Mesothelial cell of epicardium (in vitro differentiated cells): ENCODE results near the gene OR5J2. TPM values are rescaled to one million over a fixed set of nuclear protein-coding genes. Genes with fewer than 3 reads are reported as not detected.
"Not testable (repeated sequence)": the region's sequence is repeated elsewhere in the genome, so short reads cannot be mapped to it uniquely, and the experiment has no call there.

Experiments
- DNase-seq, 2 experiments: peaks; one replicate each; pipeline ENCODE4 v3.0.0; 2021; ENCODE audit warnings: low spot score in 2 of 2; ENCODE audit not compliant: unreplicated experiment in 2 of 2
- H3K27ac Mint-ChIP-seq: 2 replicates; pipeline ENCODE4 v1.8.0; 2021; ENCODE audit warnings: mixed read lengths
- H3K27me3 Mint-ChIP-seq: 2 replicates; pipeline ENCODE4 v1.8.0; 2021; ENCODE audit warnings: low read depth, mixed read lengths
- H3K36me3 Mint-ChIP-seq: 2 replicates; pipeline ENCODE4 v1.8.0; 2021; ENCODE audit warnings: mixed read lengths
- H3K4me1 Mint-ChIP-seq: 2 replicates; pipeline ENCODE4 v1.8.0; 2021; ENCODE audit warnings: mixed read lengths
- H3K4me3 Mint-ChIP-seq: 2 replicates; pipeline ENCODE4 v1.8.0; 2021; ENCODE audit warnings: mild to moderate bottlenecking, moderate library complexity, mixed read lengths
- H3K9me3 Mint-ChIP-seq: 2 replicates; pipeline ENCODE4 v1.8.0; 2021; ENCODE audit warnings: mixed read lengths
- CTCF ChIP-seq: fragments of 200-600 bp; sonication (generic); IDR thresholded peaks from one replicate; pipeline ENCODE4 v1.5.0; 2021; ENCODE audit warnings: antibody characterized with exemption; ENCODE audit not compliant: unreplicated experiment
- total RNA-seq: library from RNA; stranded (reverse); gene quantifications from 3 replicates; pipeline ENCODE4 v1.2.1, GENCODE V29; 2021

The OR5J2 gene
- total RNA-seq, 1 donor from 2014 or later = not detected

- no peaks in the 10 kb centered on the region for H3K36me3 Mint-ChIP-seq
- no peak for DNase-seq
- TF ChIP-seq CTCF = no peak
- peaks cover 10% of the 10 kb centered on the region for H3K9me3 Mint-ChIP-seq
- H3K27ac Mint-ChIP-seq = no peak overlapping the region
- no peaks in the 10 kb centered on the region for H3K4me1 Mint-ChIP-seq
- H3K4me3 Mint-ChIP-seq = no peak overlapping the region
- H3K27me3 Mint-ChIP-seq = no peaks in the 10 kb centered on the region
These were observed 31.4 kb downstream of the OR5J2 start for GRCh38 chr11:56207790-56208189.

GRCh38 chr11:56214537-56214936 is 38.1 kb downstream of the OR5J2 start:
- no peaks in the 10 kb centered on the region for H3K4me1 Mint-ChIP-seq
- H3K27me3 Mint-ChIP-seq = no peaks in the 10 kb centered on the region
- H3K9me3 Mint-ChIP-seq = peaks cover 36% of the 10 kb centered on the region
- TF ChIP-seq CTCF = no peak
- no peak overlapping the region for H3K4me3 Mint-ChIP-seq
- H3K27ac Mint-ChIP-seq = no peak overlapping the region
- no peak for DNase-seq
- no peaks in the 10 kb centered on the region for H3K36me3 Mint-ChIP-seq

GRCh38 chr11:56219735-56220134 is 43.3 kb downstream of the OR5J2 start:
- not testable (repeated sequence) for H3K4me3 Mint-ChIP-seq, H3K4me1 Mint-ChIP-seq, H3K27ac Mint-ChIP-seq, H3K36me3 Mint-ChIP-seq, H3K27me3 Mint-ChIP-seq, DNase-seq
- peaks cover 57% of the 10 kb centered on the region for H3K9me3 Mint-ChIP-seq

Other genes with a start within 250 kb of the OR5J2 start
- gene OR5I1, start 240.2 kb upstream of the OR5J2 start, total RNA-seq = not detected in 3 replicates
- not detected in 3 replicates for gene OR10AG1, start 206.7 kb upstream of the OR5J2 start, total RNA-seq
- not detected in 3 replicates for gene OR5F1, start 182.0 kb upstream of the OR5J2 start, total RNA-seq
- not detected in 3 replicates for gene OR5AS1, start 149.0 kb upstream of the OR5J2 start, total RNA-seq
- not detected in 3 replicates for gene OR8I2, start 83.3 kb upstream of the OR5J2 start, total RNA-seq
- not detected in 3 replicates for gene OR8H2, start 72.9 kb upstream of the OR5J2 start, total RNA-seq
- gene OR8H3, start 54.2 kb upstream of the OR5J2 start, total RNA-seq = not detected in 3 replicates
- not detected in 3 replicates for gene OR8J3, start 36.4 kb upstream of the OR5J2 start, total RNA-seq
- gene OR8K5, start 16.3 kb upstream of the OR5J2 start, total RNA-seq = not detected in 3 replicates
- not detected in 3 replicates for gene OR5T2, start 57.6 kb downstream of the OR5J2 start, total RNA-seq
- not detected in 3 replicates for gene OR5T3, start 75.6 kb downstream of the OR5J2 start, total RNA-seq
- gene OR5T1, start 97.5 kb downstream of the OR5J2 start, total RNA-seq = not detected in 3 replicates
- not detected in 3 replicates for gene OR8H1, start 115.6 kb downstream of the OR5J2 start, total RNA-seq
- gene OR8K3, start 138.5 kb downstream of the OR5J2 start, total RNA-seq = not detected in 3 replicates
- gene OR8K1, start 169.4 kb downstream of the OR5J2 start, total RNA-seq = not detected in 3 replicates
- not detected in 3 replicates for gene OR8J1, start 177.7 kb downstream of the OR5J2 start, total RNA-seq
- not detected in 3 replicates for gene OR8U1, start 199.0 kb downstream of the OR5J2 start, total RNA-seq
- not detected in 3 replicates for gene OR5AL1, start 236.1 kb downstream of the OR5J2 start, total RNA-seq